Fibroblast of peridontal ligament (primary cell): ENCODE measurements around the gene MVB12B.

Source experiments
- DNase-seq: peaks from one replicate; pipeline ENCODE4 v3.0.0-alpha.2; 2010; ENCODE audit errors: extremely low read depth

Gene MVB12B

DNA sequence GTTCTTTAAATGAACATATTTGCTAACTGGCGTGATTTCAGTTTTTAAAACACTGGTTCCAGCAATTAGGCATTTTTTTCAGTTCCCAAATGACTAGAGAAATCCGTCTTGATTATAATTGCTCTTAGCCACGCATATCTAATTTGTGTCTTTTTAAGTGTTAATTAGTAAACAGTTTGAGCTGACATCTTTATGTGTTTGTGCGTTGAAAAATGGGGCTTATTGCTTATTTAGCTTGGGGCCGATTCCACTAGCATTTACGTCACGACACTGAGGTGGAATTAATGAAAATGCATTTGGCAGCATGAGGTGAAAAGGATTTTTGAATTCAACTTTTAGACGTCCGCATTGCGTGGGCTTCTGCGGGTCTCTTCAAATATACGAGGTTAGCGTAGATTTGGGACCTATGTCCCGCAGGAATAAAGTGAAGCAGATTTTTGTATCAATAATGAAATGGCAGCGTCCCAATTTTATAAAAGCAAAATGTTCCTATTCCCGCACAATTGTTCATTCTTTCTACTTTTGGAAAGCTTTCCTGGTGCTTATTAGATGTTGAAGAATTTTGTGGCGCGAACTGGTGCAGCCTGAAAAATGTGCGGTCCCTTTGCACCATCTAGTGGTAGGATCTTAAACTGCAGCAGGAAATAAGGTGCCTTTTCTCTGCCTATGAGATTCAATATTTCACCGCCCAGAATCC, 164.4 kb downstream of the MVB12B start:
- DNase-seq = peak; percentile 85

GRCh38 chr9:126491568-126491879, 164.9 kb downstream of the MVB12B start:
- no peak for DNase-seq

DNA sequence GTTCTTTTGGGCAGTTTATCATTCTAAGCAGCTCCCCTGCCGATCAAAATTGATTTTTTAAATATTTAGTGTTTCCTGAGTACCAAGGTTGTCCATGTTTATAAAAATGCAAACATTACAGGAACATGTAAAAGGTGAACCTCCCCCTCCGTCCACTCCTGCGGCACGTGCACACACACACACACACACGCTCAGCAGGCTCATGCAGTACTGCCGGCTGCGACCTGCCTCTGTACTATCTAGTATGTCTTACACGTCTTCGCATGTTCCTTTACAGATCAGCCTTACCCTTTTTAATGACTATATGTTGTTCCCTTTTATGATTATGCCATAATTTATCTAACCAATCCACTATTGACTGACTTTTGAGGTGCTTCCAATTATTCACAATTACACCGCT, 165.3 kb downstream of the MVB12B start:
- no peak for DNase-seq

DNA sequence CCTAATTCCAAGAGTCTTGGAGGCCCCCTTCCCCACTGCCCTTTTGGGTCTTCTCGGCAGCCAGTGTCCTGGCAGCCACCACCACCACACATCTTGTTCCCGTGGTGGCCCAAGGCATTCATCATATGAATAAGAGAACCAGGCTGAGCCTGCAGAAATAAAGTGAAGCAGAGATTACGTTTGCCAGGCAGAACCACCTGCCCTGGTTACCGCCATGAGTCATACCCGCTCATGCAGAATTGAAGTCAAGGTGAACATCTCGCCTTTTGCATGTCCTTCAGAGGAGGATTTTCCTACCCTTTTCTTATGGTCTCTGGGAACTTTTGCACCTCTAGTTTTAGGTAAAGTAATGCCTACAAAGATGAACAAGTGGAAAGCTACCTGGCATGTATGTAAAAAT, 167.6 kb downstream of the MVB12B start:
- no peak for DNase-seq

DNA sequence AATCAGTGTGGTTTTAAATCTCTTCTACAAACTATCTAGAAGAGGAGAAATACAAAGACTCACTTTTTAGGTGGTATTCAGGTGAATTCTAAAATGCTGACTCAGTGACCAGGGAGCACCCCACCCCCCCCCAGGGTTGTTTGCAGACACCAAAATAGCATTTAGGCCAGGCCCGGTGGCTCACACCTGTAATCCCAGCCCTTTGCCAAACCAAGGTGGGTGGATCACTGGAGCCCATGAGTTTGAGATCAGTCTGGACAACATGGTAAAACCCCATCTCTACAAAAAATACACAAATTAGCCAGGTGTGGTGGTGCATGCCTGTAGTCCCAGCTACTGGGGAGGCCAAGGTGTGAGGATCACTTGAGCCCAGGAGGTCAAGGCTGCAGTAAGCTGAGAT, 168.1 kb downstream of the MVB12B start:
- DNase-seq = no peak

- DNase-seq = no peak
Measured at GRCh38 chr9:126495411-126496180, 169.0 kb downstream of the MVB12B start.

DNA sequence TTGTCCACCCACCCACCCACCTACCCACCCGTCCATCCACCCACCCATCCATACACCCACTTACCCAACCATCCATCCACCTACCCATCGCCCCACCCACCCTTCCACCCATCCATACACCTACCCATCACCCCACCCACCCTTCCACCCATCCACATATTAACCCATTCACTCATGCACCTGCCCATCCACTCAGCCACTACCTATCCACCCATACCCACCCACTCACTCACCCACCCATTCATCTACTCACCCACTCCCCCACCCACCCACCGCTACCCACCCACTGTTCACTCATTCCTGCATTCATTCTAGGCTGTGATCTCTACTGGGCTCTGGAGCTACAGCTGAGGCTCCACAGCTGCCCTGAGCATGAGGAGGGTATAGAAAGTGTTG, 169.6 kb downstream of the MVB12B start:
- no peak for DNase-seq

DNA sequence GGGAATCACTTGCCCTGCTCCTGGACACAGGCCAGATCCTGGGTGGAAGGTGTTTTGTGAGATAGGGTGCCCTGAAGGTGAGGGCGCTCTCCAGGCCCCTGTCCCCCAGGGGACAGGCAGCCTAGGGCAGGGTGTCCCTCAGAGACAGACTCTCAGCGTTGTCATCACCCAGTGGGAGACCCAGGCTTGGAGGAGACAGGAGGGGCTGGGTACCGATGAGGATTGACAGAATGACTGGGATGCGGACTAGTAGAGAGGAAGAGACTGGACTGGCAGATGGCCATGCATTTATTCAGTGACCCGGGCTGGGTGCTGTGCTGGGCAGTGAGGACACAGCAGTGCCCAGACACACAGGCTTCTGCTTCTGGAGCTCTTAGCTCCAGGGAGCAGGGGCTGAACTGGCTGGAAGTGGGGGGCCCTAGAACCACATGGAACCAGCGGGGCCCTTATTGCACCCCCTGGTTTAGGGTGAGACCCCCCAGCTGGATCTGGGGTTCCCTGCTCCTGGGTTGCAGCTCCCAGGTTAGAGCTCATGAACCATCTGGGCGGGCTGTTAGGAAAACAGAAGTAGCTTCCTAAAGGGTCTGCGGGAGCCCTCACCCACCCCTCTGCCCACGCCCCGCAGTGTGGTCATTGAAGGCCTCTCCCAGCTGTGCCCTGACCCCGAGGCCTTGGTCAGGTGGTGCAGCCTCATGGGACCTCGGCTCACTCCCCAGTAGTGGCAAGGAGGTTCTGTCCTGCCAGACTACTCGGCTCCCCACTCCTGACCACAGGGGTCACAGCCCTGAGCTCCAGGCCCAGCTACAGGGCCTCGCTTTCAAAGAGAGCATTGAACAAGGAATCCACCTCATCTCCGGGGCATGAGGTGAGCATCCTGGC, 170.4 kb downstream of the MVB12B start:
- DNase-seq = no peak

DNA sequence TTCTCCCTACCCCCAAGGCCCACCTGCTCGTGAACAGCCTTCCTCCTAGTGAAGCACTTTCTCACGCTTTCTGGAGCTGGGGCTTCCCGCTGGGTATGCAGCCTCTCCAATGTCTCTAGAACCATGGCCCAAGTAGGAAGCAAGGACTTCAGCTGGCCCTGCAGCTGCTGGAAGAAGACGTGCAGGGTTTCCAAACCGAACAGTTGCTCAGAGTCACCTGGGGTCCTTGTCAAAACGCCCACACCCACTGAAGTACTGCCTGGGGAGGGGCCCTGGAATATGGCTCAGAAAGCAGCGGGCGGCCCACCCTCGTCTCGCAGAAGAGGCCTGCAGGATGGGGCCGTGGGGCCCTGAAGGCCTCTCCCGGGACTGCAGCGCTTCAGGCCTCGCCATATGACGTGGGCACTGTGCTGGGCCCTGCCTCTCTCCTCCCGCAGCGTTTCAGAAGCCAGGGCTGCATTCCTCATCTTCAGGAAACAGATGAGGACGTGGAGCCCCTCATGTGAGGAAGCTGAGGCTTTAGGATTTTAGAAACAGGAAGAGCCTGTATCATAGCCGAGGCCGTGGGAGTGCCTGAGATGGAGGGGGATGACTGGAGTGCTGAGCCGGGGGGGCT, 171.1 kb downstream of the MVB12B start:
- no peak for DNase-seq

GRCh38 chr9:126498331-126498730, 171.7 kb downstream of the MVB12B start:
- no peak for DNase-seq

DNA sequence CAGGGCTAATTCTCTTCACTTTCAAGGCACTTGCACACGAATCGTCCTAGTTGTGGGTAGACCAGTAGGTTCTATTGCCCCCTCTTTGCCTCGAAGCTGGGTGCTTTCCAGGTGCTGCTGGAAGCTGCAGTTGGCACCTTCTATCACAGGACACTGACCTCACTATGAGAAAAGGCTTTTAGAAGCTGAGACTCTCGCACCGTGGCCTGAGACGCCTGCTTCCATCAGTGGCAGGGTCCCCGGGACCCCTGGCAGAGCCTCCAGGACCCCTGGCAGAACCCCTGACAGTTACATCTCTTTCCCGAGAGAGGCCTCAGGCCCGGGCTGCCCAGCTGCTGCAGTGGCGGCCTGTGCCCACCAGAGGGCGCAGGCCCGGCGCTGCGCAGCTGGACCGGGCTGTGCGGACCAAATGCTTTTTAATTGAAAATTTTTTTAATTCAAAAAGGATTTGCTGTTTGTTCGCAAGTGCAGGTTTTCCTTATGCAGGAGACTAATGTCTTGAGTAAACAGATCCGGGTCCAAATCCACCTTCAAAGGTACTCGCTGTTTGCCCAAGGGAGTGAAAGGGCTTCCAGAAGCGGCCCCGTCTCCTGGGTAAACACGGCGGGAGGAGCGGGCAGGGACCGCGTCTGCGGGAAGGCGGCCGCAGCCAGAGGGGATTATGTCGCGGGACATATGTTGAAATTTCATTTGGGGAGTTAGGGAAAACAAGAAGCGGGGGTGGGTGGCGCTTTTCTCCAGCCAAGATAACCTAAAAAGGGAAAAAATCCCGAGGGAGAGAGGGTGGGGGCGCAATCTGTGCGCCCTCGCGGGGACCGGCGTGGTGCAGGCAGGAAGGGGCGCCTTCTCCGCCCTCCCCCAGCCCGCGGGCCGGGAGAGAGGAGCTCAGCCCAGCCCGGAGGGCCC, 172.6 kb downstream of the MVB12B start:
- peak; percentile 40 for DNase-seq

- no peak for DNase-seq
Measured at GRCh38 chr9:126499911-126500599, 173.4 kb downstream of the MVB12B start.

DNA sequence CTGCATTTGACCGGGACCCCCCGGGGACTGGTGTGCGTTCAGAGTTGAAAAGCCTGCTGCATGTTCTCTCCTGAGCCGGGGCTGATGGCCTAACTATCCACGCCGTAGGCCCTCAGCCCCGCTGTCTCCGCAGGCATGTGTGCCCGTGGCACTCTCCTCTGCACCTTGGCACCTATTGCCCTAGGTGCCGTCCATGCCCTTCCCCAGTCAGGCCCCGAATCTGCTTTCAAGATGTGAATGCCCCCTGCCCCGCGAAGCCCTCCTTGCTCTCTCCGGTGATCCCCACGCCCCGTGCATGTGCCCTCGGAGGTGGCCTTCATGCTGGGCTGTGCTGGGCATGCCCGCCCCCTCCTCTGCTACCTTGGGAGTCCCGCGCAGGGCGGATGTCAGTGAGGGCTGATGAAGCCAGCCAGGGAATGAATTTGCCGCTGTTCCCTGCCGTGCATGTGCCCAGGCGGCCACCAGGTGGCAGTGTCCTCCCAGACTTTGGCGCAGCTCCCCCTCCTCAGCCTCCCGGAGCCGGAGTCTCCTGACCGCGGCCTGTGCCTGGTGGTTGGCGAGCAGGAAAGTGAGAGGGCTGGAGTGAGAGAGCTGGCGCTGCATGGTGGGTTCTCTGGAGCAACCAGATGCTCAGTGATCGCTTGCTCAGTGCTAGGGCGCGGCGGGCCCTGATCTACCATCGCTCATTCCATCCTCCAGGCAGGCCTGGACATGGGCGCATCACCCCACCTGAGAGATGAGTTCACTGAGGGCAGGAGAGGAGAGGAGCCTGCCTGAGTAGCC, 174.2 kb downstream of the MVB12B start:
- DNase-seq = peak; percentile 70

- DNase-seq = no peak
Measured at GRCh38 chr9:126501383-126502331, 175.0 kb downstream of the MVB12B start.

- DNase-seq = no peak
Measured at GRCh38 chr9:126502417-126503332, 176.0 kb downstream of the MVB12B start.

- peak; percentile 19 for DNase-seq
Measured at GRCh38 chr9:126503333-126504085, 176.9 kb downstream of the MVB12B start.
